Retinal pigment epithelial cell (primary cell): ENCODE measurements around the gene NACC2.
"Not testable (repeated sequence)": the region's sequence is repeated elsewhere in the genome, so short reads cannot be mapped to it uniquely, and the experiment has no call there.

ENCODE experiments used
- DNase-seq: peaks from one replicate; pipeline ENCODE4 v3.0.0-alpha.2; 2010; ENCODE audit warnings: low read depth
- H3K4me3 ChIP-seq: 2 replicates; pipeline ENCODE4 v1.5.1; 2011; ENCODE audit warnings: mild to moderate bottlenecking, low read length, control low read depth, moderate library complexity
- TF ChIP-seq, protein P1 (sequence below): conservative IDR thresholded peaks from 2 replicates; pipeline ENCODE4 v1.5.1; 2011; ENCODE audit warnings: low read depth, low read length, control low read depth, inconsistent platforms

The NACC2 gene

DNA sequence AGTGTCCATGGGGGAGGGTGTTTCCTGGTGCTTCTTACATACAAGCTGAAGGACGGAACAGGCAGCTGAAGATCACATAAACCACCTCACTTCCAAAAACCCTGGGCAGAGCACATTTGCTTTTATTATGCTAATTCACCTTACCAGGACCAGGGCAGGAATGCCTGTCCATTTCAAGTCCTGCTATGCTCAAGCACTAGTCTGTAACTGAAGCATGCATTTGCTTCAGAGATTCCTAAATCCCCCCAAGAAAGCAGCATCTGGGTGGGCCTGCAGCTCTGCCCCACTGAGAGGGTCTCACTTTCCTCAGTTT is 9.4 kb upstream of the NACC2 start:
- DNase-seq, result no peak
- H3K4me3 ChIP-seq, result no peak overlapping the region
- TF ChIP-seq, protein P1, sequence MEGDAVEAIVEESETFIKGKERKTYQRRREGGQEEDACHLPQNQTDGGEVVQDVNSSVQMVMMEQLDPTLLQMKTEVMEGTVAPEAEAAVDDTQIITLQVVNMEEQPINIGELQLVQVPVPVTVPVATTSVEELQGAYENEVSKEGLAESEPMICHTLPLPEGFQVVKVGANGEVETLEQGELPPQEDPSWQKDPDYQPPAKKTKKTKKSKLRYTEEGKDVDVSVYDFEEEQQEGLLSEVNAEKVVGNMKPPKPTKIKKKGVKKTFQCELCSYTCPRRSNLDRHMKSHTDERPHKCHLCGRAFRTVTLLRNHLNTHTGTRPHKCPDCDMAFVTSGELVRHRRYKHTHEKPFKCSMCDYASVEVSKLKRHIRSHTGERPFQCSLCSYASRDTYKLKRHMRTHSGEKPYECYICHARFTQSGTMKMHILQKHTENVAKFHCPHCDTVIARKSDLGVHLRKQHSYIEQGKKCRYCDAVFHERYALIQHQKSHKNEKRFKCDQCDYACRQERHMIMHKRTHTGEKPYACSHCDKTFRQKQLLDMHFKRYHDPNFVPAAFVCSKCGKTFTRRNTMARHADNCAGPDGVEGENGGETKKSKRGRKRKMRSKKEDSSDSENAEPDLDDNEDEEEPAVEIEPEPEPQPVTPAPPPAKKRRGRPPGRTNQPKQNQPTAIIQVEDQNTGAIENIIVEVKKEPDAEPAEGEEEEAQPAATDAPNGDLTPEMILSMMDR, result no peak

- TF ChIP-seq, protein P1, result no peak
- DNase-seq, result no peak
- no peak overlapping the region for H3K4me3 ChIP-seq
These were observed 8.8 kb upstream of the NACC2 start for GRCh38 chr9:136103651-136104487.

- DNase-seq, H3K4me3 ChIP-seq: not testable (repeated sequence)
These were observed 6.6 kb upstream of the NACC2 start for GRCh38 chr9:136101615-136102074.

GRCh38 chr9:136100700-136101614 is 5.9 kb upstream of the NACC2 start:
- DNase-seq, result no peak
- no peak overlapping the region for H3K4me3 ChIP-seq

GRCh38 chr9:136099542-136099941 is 4.5 kb upstream of the NACC2 start:
- no peak for DNase-seq
- no peak overlapping the region for H3K4me3 ChIP-seq
- TF ChIP-seq, protein P1, result no peak

More at GRCh38 chr9:136100700-136101614, 5.9 kb upstream of the NACC2 start:
- TF ChIP-seq, protein P1, result no peak

DNA sequence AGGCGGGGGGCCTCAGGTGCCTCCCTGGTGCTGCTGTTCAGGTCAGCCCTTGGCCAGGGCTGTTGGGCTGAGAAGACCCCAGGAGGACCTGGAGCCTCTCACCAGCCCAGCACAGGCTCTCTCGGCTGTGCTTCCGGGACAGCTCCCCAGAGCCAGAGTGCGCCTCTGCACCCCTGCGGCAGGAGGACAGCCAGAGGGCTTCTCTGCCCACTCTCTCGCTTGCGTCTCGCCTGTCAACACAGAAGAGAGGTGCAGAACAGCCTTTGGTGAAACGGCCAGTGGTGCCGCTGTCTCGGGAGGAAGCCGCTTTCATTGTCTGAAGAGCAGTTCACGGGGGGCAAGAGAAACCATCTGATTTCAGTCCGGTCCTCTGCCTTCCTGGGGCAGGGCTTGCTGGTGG is 3.8 kb upstream of the NACC2 start:
- TF ChIP-seq, protein P1, result no peak
- no peak overlapping the region for H3K4me3 ChIP-seq
- no peak for DNase-seq

DNA sequence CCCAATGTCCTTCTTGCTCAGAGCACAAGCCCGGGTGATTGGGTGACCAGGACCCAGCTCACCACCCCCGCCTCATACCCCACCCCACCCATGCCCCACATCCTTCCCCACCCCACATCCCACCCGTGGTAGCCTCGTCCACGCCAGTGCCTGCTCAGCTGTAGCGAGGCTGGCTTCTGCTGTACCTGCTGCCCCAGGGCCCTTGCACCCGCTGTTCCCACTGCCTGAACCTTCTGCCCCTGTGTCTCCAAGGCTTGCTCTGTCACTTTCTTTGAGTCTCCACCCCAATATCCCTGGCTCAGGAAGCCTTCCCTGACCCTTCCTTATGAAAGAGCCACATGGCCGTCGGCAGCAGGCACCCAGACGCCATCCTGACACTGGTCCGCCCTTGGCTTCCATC is 3.1 kb upstream of the NACC2 start:
- TF ChIP-seq, protein P1, result no peak
- H3K4me3 ChIP-seq, result no peak overlapping the region
- DNase-seq, result no peak
